Endometrial microvascular endothelial cells (primary cell): ENCODE data around the gene NUB1. TPM values are rescaled to one million over a fixed set of nuclear protein-coding genes. Genes with fewer than 3 reads are reported as not detected.

Experiments used
- in situ Hi-C: cut with HindIII; loops from 2 replicates; pipeline ENCODE4 v1.10.0; 2017; ENCODE audit warnings: low sequenced_read_pairs, low pct_unique_long_range_greater_than_20kb; ENCODE audit errors: inconsistent ontology term
- total RNA-seq: library from RNA; depleted of rRNA; stranded (reverse); fragments of >200 nt; gene quantifications from one replicate; pipeline ENCODE4 v1.2.3, GENCODE V29; 2015; ENCODE audit errors: inconsistent ontology term

NUB1 gene
- total RNA-seq, 1 donor from 2014 or later, result 30.9 TPM

DNA sequence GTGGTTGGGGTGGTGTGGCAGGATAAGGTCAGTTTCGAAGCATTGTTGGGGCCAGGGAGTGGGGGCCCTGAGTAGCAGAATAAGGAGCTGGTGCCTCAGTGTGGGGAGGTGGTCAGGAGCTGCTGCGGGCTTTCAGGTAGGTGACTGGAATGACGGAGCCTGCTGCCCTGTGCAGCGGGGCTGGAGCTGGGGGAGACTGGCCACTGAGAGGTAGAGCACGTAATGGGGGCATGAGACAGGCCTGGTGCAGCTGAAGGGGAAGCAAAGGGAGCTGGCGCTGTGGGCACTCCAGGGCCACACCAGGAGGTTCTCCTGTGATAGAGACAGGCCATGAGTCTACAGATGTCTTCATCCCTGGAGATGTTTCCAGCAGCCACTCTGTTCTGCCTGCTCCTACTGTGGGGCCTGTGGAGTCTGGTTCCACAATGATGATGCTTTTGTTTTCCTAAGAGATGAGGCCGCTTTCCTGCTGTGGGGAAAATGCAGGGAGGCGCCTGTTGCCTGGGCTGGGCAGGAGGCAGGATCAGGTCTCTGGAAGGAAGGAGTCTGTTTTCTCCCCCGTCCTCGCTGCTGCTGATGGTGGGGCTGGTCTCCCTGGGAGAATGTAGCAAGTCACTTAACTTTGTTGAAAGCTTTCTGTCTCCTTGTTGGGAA, 31.1 kb downstream of the NUB1 start:
- in situ Hi-C loops, result no loop called here

DNA sequence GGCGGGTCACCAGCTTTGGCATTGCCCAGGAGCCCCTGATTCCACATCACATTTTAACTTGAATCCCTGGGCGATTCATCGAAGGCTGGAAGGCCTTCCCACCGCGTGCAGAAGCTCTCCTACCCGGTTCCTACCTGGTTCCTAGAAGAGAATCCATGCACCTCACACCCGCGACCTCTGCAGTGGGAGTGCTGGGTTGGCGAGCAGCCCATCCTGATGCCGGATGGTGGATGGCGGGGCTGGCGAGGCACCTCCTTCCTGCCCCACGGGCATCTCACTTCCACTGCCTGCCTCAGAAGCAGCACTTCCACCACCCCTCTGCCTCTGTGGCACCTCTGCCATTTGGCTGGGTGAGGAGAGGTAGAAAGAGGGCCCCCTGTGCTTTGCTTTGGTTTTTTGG, 32.0 kb downstream of the NUB1 start:
- in situ Hi-C loops, result no loop called here

DNA sequence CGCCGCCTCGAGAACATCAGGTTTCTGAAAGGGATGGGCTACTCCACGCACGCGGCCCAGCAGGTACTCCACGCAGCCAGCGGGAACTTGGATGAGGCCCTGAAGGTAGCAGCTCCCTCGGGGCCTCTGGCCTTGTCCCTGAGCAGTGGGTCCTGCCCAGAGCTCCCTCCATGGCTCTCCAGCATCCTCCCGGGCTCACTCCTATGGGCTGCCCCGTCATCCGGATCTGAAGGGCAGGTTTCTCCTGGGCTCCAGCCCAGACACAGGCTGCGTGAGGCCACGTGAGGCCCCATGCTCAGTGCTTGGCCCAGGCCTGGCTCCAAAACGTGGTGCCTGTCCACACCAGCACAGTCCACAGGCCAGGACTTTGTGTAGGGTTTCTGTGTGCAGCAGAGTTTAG, 32.5 kb downstream of the NUB1 start:
- in situ Hi-C loops, result no loop called here

DNA sequence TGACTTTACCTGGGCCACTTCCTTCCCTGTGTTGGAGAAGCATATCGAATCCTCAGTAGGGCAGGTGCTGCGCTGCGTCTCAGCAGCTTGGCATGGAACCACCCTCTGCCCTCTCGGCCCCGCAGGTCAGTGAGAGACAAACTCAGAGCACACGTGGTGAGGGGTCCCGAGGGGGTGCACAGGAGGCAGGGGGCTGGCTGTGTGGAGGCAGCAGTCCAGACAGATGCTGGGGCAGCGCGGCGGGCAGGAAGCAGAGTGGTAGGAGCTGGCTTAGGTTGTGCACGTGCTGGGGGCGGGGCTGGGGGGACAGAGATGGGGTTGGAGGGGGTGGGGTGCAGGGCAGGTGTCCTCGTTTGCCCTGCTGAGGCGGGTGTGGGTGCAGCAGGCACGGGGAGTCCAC, 33.1 kb downstream of the NUB1 start:
- in situ Hi-C loops, result no loop called here

DNA sequence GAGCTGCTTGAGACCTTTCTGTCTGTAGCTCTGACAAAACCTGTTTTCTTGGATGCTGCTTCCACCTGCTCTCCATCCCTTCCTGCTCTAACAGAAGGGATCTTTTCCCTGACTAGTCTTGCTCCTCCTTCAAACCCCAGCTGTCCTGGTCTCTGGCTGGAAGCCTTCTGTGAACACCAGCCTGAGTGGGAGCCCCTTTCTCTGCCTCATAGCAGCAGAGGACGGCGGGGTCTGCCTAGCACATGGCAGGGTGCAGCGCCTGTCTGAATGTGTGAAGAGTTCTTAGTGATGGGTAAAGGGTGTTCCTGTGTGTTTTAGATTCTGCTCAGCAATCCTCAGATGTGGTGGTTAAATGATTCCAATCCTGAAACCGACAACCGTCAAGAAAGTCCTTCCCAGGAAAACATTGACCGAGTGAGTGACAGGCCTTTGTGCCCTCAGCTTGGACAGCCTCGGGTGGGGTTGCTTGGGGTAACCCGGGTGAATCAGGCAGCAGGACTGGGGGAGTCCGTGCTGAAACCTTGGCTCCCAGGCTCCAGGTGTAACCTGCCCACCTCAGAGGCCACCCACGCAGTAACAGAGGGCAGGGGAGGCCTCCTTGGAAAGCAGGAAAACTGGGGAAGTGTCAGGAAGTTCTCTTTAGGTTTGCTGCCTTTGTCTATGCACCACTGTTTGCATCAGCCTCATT, 34.1 kb downstream of the NUB1 start:
- in situ Hi-C loops, result no loop called here

DNA sequence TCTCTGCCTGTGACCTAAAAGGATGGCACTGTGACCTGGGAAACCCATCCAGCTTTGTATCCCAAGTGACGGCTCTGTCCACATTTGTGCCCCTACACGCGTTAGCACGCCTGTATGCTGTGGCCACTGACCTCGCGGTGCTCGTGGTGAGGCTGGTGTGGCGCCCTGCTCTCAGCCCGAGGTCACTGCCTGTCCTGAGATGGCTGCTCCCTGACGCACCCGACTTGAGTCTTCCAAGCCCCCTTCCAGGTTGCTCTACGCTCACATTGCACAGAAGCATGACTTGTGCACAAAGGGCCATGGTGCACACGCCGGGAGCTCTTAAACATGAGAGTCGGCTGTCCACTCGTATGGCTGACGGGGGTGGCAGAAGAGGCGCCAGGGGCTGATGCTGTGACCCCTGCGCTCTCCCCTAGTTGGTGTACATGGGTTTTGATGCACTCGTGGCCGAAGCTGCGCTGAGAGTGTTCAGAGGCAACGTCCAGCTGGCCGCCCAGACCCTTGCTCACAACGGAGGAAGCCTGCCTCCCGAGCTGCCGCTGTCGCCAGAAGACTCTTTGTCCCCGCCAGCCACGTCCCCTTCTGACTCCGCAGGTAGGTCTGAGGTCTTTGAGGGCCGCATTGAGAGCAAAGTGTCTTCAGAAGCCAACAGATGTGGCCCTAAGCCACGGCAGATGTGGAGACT, 34.7 kb downstream of the NUB1 start:
- in situ Hi-C loops, result no loop called here

DNA sequence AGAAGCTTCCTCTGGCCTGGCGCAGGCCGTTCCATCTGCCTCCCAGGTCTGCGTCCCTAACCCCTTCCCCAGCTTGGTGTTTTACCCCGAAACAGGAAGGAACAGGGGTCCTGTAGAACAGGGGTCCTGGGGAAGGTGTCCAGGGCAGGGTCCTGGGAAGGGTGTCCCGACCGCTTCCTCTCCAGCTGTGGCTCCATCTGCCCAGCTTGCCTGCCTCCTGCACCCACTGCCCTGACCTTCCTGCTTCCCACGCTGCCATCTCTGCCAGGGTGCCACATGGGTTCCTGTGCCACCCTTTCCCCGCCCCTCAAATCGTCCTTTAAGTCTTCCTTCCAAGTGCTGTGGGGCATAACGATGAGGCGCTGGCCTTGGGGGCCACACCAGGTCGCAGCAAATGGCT, 35.8 kb downstream of the NUB1 start:
- in situ Hi-C loops, result no loop called here

DNA sequence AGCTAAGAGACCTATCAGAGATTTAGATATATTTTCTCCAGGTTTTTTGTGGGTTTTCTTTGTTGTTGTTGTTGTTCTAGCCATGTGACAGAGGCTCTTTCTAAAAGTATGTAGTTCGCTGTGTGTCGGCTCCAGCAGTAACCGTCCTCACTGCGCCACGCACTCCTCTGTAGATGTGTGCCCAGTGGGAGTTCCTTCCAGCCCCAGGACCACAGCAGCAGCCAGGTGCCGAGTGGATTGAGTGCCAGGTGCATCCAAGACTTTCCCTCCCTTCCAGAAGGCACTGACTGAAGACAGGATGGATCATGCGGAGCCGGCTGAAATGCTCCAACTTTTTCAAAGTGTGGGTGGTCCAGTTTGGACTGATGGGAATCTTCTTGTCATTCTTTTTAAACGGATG, 36.4 kb downstream of the NUB1 start:
- in situ Hi-C loops, result no loop called here

DNA sequence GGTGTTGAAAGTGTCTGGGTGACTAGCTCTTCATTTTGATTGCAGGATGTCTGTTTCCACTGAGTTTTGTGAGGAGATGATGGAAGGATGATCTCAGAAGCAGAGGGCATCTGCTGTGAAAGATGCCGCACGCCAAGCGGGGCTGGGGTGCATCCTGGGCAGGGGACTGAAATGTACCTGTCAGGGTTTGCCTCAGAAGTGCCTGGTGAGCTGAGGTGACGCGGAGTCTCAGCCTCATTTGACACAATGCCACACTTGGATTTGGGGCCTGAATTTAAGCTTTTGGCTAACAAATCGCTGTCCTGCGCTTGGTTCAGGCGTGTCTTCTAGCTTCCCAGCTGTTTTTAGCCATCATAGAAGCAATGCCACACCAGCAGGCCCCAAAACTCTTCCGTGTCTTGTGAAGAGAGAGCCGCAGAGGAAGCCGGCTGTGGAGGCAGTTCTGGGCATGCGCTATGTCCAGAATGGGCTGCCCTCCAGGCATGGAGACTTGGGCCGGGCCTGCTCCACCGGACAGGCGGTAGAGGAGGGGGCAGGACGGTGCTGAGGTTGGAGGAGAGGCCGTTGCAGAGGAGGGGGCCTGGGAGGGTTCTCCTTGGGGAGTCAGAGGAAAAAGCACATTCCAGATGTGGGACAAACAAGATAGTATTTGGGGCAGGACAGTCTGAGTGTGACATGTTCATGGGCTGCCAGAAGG, 37.0 kb downstream of the NUB1 start:
- in situ Hi-C loops, result no loop called here

DNA sequence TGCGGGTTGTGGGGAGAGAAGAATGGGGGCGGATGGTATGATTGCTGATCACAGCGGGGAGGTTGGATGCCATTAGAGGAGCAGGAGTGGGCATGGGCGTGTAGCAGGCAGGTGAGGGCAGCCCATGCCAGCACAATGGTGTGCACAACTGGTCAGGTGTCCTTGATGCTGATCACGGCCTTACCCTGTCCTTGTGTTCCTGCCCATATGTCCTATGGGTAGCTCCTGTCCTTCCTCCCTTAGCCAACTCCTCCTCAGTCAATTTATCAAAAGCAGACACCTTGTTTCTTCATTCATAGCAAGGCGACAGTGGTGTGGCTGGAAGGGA, 37.5 kb downstream of the NUB1 start:
- in situ Hi-C loops, result no loop called here

DNA sequence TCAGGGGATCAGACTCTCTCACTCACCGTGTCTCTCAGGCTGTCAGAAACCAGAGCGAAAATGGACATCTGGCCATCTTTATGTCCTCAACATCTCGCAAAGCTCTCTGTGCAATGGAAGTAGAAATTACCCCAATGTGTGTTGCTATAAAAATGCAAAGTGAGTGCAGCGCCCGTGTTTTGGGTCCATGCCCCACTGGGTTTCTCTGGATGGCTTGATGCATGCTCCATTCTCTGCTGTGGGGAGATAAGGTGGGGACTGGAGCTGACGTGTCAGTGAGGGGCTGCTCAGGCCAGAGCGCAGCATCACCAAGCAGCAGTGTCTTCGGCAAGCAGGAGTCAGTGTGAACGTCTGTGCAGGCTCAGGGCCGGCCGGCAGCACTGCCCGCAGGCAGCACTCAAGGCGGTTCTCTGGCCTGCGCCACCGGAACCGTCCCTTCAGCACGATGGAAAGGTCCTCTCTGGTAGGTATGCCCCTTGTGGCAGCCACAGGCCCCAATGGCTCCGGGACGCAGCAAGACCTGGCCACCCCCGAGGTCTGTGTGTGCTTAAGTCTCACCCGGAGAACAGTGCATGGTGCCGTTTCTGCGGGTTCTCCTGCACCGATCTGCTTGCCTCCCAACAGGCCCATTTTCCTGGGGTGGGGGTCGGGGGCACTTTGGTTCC, 38.1 kb downstream of the NUB1 start:
- in situ Hi-C loops, result no loop called here

DNA sequence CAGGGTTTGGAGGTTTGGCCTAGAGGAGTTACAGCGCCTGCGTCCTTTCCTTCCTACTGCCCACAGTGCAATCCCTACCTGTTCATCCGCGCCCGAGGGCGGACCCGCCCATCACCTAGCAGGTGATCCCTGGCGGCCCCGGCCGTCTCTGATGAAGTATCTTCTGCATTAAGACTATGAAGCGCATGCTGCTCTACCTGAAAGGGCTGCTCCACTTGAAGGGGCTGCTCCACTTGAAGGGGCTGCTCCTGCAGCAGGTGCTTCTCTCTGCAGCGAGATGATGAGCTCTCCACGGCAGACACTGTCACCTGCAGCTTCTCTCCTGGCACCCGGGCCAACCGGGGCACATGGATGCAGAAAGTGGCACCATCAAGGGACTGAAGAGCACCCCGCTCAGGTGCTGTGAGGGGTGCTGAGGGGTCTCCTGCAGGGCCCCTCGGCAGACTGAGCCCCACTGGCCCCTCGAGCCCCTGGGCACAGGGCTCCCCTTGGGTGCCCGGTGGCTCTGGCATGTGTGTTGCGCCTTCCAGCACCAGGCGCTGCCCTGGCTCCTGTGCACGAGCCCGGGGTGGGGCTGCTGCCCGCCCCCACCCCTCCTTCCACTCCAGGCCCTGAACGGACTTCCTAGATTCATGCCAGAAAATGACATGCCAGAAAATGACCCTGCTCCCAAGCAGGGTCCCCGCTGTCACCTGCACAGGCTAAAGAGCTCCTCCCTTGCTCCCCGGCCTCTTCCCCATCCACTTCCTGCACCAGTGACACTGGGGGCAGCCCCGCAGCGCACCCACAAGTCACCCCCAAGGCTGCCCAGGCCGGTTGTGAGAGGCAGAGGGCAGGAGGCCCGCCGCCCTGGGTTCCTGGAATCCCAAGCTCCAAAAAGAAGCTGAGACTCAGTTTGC, 38.8 kb downstream of the NUB1 start:
- in situ Hi-C loops, result no loop called here

DNA sequence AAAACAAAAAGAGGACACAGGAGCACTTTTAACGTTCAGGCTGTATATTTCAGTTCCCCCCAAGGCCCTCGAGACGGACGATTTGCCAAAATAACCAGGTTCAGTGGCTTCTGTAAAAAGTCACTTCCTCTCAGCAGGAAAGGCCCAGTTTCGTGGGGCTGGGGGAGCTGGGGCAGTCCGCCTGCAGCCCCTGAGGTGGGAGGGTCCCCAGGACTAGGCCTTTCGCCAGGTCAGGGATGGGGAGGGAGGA, 39.4 kb downstream of the NUB1 start:
- in situ Hi-C loops, result no loop called here

DNA sequence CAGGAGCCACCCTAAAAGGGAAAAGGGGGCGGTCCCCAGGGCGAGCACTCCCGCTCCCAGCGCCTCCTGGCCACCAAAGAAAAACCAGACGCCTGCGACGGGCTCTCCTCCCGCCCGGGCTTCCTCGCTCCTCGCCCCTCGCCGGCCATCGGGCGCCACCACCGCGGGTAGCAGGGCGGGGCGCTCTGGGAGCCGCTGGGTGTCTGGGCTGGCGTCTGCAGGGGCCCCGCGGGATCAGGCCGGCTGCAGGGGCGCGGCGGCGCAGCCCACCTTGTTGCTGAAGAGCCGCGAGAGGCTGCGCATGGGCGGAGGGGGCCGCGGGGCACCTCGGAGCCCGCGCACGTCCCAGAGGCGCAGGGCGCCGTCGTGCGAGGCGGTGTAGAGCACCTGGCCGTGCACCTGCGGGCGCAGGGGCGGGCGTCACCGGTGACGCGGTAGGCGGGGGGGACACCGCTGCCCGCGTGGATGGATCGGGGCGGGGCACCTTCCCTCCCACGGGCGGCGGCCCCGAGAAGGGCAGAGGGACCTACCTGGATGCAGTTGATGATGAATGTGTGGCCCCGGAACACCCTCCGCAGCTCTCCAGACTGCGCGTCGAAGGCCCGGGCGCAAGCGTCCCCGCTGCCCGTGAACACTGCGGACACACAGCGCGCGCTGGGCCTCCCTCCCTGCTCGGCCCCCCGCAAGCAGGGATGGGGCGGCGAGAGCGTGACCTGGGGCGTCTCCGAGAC, 39.9 kb downstream of the NUB1 start:
- in situ Hi-C loops, result no loop called here

DNA sequence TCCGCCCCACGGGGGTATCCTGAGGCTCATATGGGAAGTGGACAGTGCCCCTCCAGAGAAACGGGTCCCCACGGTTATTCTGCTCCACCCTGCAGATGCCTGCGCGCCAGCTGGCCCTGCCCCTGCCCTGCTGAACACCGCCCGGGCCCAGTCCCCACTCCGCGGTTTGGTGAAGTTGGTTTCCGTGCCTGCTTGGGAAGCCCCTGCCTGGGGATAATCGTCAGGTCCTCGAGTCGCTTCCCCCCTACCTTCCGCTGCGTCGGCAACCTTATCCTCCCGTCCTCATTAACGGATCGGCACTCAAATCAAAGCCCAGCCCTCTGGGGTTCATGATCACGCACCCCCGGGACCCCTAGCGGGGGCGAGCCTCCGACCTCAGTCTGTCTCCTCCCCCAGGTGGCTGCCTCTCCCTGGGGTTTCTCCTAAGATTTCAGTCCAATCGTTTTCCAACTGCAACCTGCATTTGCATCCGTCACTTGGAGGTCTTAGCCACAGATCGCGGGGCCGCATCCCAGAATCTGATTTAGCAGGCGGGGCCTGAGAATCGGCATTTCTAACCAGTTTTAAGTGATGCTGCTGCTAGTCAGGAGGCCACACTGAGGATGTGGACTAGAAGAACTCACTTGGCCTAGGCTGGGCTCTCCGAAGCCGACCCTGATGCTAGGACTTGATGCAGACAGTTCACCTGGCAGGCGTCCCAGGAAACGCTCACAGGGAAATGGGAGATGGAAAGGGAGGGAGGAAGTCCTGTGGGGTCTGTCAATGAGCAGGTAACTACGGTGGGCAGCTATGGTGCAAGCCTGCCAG, 40.7 kb downstream of the NUB1 start:
- in situ Hi-C loops, result no loop called here

DNA sequence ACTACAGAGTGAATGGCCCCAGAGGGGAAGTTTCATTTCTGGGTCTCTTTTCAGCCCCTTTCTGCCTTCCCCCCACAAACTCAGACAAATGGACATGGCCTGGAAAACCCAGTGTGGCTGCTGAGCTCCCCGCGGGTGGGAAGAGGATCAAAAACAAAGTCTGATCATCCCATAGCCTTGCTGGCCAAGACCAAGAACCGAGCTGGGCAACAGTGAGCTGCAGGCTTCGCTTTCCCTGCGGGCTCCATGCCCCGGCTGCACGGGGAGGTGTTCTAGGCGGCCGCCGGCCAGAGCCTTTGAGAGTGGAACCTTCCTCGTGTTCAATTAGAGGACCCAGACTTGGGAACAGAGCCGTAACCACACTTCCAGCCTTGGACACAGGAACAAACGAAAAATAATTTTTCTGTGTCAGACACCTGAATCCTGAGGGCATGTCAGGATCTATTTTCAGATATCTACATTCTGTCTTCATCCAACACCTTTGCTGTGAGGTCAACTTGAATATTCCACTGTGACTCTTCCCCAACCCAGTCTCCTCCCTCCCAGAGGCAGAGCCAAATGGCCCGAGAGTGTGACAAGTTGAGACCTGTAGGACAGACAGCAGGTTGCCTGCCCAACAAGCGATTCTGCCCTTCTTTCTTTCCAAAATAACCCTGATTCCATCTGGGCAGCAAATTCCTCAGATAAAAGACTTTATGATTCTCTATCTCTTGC, 42.2 kb downstream of the NUB1 start:
- in situ Hi-C loops, result no loop called here

DNA sequence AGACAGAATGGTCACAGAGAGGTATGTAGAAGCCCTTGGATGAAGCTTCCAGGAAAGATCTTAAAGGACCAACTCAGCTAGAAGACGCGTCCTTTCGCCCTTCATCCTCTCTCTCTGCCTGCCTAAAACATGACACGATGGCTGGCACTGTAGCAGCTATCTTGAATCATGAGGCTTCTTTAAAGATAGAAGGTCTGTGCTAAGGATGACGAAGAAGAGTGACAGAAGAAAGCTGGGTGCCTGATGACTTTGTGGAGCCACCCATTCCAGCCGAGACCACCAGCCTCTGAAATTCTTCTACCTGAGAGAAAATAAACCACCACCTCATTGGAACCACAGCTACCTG, 42.7 kb downstream of the NUB1 start:
- in situ Hi-C loops, result no loop called here
